ENCODE results near the gene AKR1E2. TPM values are rescaled to one million over a fixed set of nuclear protein-coding genes. Genes with fewer than 3 reads are reported as not detected.
"Not testable (repeated sequence)": the region's sequence is repeated elsewhere in the genome, so short reads cannot be mapped to it uniquely, and the experiment has no call there.

The AKR1E2 gene
- total RNA-seq, 8 experiments from 2014 or later, result 3.0 to 19.0 (median 5.1) TPM

GRCh38 chr10:4801405-4801804, 24.6 kb upstream of the AKR1E2 start:
- Histone ChIP-seq H3K27ac (no peak overlapping the region), H3K4me3 (no peak overlapping the region), H3K4me1 (replicated peaks in 1 of 2) (no peaks in the 10 kb centered on the region)
- in situ Hi-C loops (cut with MboI; ENCODE audit: low pct_unique_long_range_greater_than_20kb in 2 of 9, low sequenced_read_pairs in 9 of 9, unreplicated experiment in 9 of 9), result loop anchor here in 1 of 9 experiments (25.0 kb wide), 1 partner anchor 586 kb away; no protein-coding TSS in a partner anchor
- 57 to 100% (median 85%) methylated on average over 1 to 3 of the region's 3 CpGs; no CpG with 5 or more reads in 4 of the 10 experiments for WGBS, 10 experiments
- ATAC-seq (replicated peaks in 6 of 8), result no peak

DNA sequence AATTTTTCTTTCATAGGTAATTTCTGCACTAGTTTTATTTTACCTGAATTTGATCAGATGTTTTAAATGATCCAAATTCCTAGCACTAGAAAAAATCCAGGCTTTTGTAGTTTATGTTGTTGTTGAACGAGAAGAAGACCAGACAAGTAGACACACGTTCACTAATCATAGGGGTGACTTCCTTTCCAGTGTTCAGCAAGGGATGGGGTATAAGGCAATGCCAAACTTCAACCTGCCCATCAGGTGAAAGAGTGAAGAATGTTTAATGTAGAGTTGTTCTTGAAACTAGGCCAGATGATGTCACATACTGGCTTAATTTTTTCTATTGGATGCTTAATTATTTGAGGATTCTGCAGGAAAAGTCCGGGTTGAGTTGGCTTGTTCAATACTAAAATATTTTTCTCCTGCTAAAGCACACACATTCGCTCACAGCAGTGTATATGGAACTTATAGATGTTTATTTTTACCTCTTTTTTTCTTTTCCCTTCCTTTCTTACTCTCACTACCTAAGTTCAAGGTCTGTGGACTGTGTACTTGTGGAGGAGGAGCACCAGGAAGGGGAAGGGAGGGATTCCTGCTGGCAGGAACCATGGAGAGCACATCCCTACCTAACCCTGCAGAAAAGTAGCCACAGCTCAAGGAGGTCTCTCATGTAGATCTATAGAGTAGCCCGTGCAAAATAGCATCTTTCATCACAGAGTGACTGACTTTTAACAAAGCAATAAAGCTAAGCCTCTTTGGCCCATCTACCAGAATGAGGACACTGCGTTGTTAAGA, 23.1 kb upstream of the AKR1E2 start:
- 66 to 100% (median 83%) methylated on average over 2 to 6 of the region's 6 CpGs for WGBS, 10 experiments
- no peaks in the 10 kb centered on the region for H3K4me1 ChIP-seq (replicated peaks in 1 of 2)
- ATAC-seq (replicated peaks in 6 of 8), result no peak
- H3K27ac ChIP-seq, result no peak overlapping the region
- no peak overlapping the region for H3K4me3 ChIP-seq
- in situ Hi-C loops (cut with MboI; ENCODE audit: low pct_unique_long_range_greater_than_20kb in 2 of 9, low sequenced_read_pairs in 9 of 9, unreplicated experiment in 9 of 9), result loop anchor here in 1 of 9 experiments (25.0 kb wide), 1 partner anchor 584 kb away; no protein-coding TSS in a partner anchor

GRCh38 chr10:4803822-4804221, 22.2 kb upstream of the AKR1E2 start:
- WGBS, 10 experiments, result 17 to 100% (median 47%) methylated on average over 1 to 2 of the region's 2 CpGs; no CpG with 5 or more reads in 4 of the 10 experiments
- no peak for ATAC-seq (replicated peaks in 6 of 8)
- Histone ChIP-seq H3K4me1 (replicated peaks in 1 of 2) (no peaks in the 10 kb centered on the region), H3K4me3 (no peak overlapping the region), H3K27ac (no peak overlapping the region)
- in situ Hi-C loops (cut with MboI; ENCODE audit: low pct_unique_long_range_greater_than_20kb in 2 of 9, low sequenced_read_pairs in 9 of 9, unreplicated experiment in 9 of 9), result loop anchor here in 1 of 9 experiments (25.0 kb wide), 1 partner anchor 583 kb away; no protein-coding TSS in a partner anchor

DNA sequence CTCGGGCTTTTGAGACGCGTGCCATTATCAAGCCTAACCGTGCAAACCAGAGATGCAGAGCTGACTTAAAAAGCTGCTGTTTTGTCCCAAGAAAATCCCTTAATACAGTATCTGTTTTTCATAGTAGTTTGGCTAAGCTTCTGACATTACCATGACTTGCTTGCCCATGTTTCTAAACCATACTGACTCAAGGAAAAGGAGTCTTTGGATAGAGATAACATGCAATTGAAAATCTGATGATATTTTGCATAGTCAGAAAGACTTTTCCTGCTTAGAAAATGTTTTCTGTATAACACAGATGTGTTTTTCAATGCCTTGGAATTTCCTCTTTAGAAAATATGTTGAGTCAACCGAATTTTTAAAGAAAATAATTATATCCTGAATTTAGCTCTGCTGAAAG, 21.5 kb upstream of the AKR1E2 start:
- WGBS, 10 experiments, result 0 to 84% (median 9%) methylated on average over 1 to 5 of the region's 5 CpGs; no CpG with 5 or more reads in 1 of the 10 experiments
- ATAC-seq (replicated peaks in 6 of 8), result no peak
- H3K4me3 ChIP-seq, result no peak overlapping the region
- no peaks in the 10 kb centered on the region for H3K4me1 ChIP-seq (replicated peaks in 1 of 2)
- no peak overlapping the region for H3K27ac ChIP-seq
- in situ Hi-C loops (cut with MboI; ENCODE audit: low pct_unique_long_range_greater_than_20kb in 2 of 9, low sequenced_read_pairs in 9 of 9, unreplicated experiment in 9 of 9), result loop anchor here in 1 of 9 experiments (25.0 kb wide), 1 partner anchor 583 kb away; no protein-coding TSS in a partner anchor

DNA sequence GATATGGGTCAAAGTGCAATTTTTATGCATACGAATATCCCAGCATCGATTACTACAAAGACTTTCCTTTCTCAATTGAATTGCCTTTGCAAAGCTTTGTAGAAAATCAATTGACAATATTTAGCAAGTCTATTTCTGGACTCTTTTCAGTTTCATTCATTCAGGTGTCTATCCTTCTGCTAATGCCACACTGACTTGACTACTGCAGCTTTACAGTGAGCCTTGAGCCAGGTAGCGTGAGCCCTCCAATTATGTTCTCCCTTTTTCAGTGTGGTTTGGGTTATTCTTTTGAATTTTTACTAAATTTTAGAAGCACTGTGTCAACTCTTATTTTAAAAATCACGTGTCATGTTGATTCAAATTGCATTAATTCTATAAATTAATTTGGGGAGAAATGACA, 19.5 kb upstream of the AKR1E2 start:
- H3K4me1 ChIP-seq (replicated peaks in 1 of 2), result no peaks in the 10 kb centered on the region
- in situ Hi-C loops (cut with MboI; ENCODE audit: low pct_unique_long_range_greater_than_20kb in 2 of 9, low sequenced_read_pairs in 9 of 9, unreplicated experiment in 9 of 9), result loop anchor here in 1 of 9 experiments (25.0 kb wide), 1 partner anchor 581 kb away; no protein-coding TSS in a partner anchor
- no peak overlapping the region for H3K27ac ChIP-seq
- no peak for ATAC-seq (replicated peaks in 6 of 8)
- 69 to 100% (median 77%) methylated on average over 2 to 4 of the region's 4 CpGs; no CpG with 5 or more reads in 1 of the 10 experiments for WGBS, 10 experiments
- no peak overlapping the region for H3K4me3 ChIP-seq

DNA sequence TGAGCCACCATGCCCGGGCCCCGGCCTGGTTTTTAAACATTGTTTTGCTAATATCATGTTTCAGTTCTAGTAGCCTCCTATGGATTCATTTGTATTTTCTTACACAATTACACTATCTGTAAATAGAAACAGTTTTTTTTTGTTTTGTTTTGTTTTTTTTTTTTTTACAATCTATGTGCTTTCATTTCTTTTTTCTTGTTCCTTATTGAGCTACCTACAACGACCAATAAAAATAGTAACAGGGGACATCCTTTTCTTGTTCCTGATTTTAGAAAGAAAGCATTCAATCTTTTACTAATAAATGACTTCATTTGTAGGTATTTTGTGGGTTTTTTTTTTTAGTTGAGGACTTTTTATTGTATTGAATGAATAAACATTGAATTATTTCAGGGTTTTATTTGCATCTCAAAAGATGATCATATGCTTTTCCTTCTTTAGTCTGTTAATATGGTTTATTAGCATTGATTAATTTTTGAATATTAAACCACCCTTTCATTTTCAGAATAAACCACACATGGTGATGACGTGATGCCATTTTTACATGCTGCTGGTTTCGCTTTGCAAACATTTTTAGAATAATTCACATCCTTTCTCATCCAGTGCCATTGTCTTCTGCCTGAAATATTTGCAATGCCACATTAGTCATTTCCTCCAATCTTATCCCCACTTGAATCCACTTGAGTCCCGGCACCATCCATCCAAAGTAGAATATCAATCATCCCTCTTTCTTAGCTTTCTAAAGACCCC, 18.1 kb upstream of the AKR1E2 start:
- peaks cover 0 to under 1% of the 10 kb centered on the region in 2 donors for H3K4me1 ChIP-seq (replicated peaks in 1 of 2)
- in situ Hi-C loops (cut with MboI; ENCODE audit: low pct_unique_long_range_greater_than_20kb in 2 of 9, low sequenced_read_pairs in 9 of 9, unreplicated experiment in 9 of 9), result loop anchor here in 1 of 9 experiments (25.0 kb wide), 1 partner anchor 579 kb away; no protein-coding TSS in a partner anchor
- WGBS, 10 experiments, result 8 to 86% (median 37%) methylated on average over 1 to 6 of the region's 6 CpGs
- peak in 2 of 8 experiments; percentile 49 to 68 for ATAC-seq (replicated peaks in 6 of 8)
- no peak overlapping the region for H3K4me3 ChIP-seq
- H3K27ac ChIP-seq, result no peak overlapping the region

- in situ Hi-C loops (cut with MboI; ENCODE audit: low pct_unique_long_range_greater_than_20kb in 2 of 9, low sequenced_read_pairs in 9 of 9, unreplicated experiment in 9 of 9), result loop anchor here in 1 of 9 experiments (25.0 kb wide), 1 partner anchor 578 kb away; no protein-coding TSS in a partner anchor
- Histone ChIP-seq H3K4me1 (replicated peaks in 1 of 2) (peaks cover 0 to 4% of the 10 kb centered on the region in 2 donors), H3K4me3 (no peak overlapping the region), H3K27ac (no peak overlapping the region)
- ATAC-seq (replicated peaks in 6 of 8), result no peak
- WGBS, 10 experiments, result 63 to 100% (median 87%) methylated on average over 1 to 4 of the region's 4 CpGs; no CpG with 5 or more reads in 3 of the 10 experiments
Measured at GRCh38 chr10:4809156-4809555, 16.9 kb upstream of the AKR1E2 start.

- ATAC-seq (replicated peaks in 6 of 8), result peak in 1 of 8 experiments; percentile 25
- 50 to 100% (median 74%) methylated on average over 1 to 9 of the region's 9 CpGs; no CpG with 5 or more reads in 1 of the 10 experiments for WGBS, 10 experiments
- Histone ChIP-seq H3K4me1 (replicated peaks in 1 of 2) (peaks cover 0 to 4% of the 10 kb centered on the region in 2 donors), H3K4me3 (no peak overlapping the region), H3K27ac (no peak overlapping the region)
- in situ Hi-C loops (cut with MboI; ENCODE audit: low pct_unique_long_range_greater_than_20kb in 2 of 9, low sequenced_read_pairs in 9 of 9, unreplicated experiment in 9 of 9), result loop anchor here in 1 of 9 experiments (10.0 to 25.0 kb wide), 2 partner anchors 577 to 625 kb away; no protein-coding TSS in a partner anchor
Measured at GRCh38 chr10:4810092-4810491, 15.9 kb upstream of the AKR1E2 start.

DNA sequence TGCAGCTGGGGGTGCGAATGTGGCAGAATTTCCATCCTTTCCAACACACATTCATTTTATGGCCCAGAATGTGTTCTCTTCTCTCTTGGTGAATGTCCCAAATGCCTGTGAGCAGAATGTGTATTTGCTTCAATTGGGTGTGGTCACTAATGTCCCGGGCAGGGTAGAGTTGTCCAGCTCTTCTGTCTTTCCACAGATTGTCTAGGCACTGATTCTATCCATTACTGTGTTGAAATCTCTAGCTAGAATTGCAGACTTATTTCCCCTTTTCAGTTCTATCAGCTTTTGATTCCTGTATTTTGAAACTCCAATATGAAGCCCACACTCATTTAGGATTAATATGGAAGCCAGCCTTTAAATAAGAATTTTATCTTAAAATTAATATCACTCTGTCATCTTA, 14.0 kb upstream of the AKR1E2 start:
- peak in 3 of 8 experiments; percentile 32 to 53 (median 46) for ATAC-seq (replicated peaks in 6 of 8)
- Histone ChIP-seq H3K4me1 (replicated peaks in 1 of 2) (peaks cover 0 to 4% of the 10 kb centered on the region in 2 donors), H3K4me3 (no peak overlapping the region), H3K27ac (no peak overlapping the region)
- in situ Hi-C loops (cut with MboI; ENCODE audit: low pct_unique_long_range_greater_than_20kb in 2 of 9, low sequenced_read_pairs in 9 of 9, unreplicated experiment in 9 of 9), result loop anchor here in 1 of 9 experiments (10.0 to 25.0 kb wide), 2 partner anchors 575 to 623 kb away; no protein-coding TSS in a partner anchor
- WGBS, 10 experiments, result 0 to 100% (median 65%) methylated on average over 1 to 2 of the region's 2 CpGs; no CpG with 5 or more reads in 2 of the 10 experiments

DNA sequence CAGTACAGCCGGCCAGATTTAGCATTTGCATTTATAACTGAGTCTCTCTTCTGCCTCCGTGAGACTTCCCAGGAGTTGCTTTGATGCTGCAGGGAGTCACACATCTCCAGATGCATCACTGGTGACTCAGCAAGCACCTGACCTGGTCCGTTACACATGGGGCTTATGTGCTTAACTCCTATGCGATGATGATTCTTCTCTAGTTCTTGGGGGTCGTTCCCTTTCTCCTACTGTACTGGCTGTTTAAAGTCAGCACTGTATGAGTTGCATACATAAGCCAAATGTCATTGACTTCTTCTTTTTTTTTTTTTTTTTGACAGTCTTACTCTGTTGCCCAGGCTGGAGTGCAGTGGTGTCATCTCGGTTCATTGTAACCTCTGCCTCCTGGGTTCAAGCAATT, 13.0 kb upstream of the AKR1E2 start:
- WGBS, 10 experiments, result 25 to 100% (median 48%) methylated on average over 1 to 6 of the region's 6 CpGs; no CpG with 5 or more reads in 3 of the 10 experiments
- H3K4me1 ChIP-seq (replicated peaks in 1 of 2), result peaks cover 0 to 4% of the 10 kb centered on the region in 2 donors
- ATAC-seq (replicated peaks in 6 of 8), result peak; percentile 59 to 97 (median 92)
- no peak overlapping the region for H3K4me3 ChIP-seq
- H3K27ac ChIP-seq, result no peak overlapping the region
- in situ Hi-C loops (cut with MboI; ENCODE audit: low pct_unique_long_range_greater_than_20kb in 2 of 9, low sequenced_read_pairs in 9 of 9, unreplicated experiment in 9 of 9), result loop anchor here in 1 of 9 experiments (10.0 to 25.0 kb wide), 2 partner anchors 574 to 622 kb away; no protein-coding TSS in a partner anchor

- no peak overlapping the region for H3K4me3 ChIP-seq
- in situ Hi-C loops (cut with MboI; ENCODE audit: low pct_unique_long_range_greater_than_20kb in 2 of 9, low sequenced_read_pairs in 9 of 9, unreplicated experiment in 9 of 9), result loop anchor here in 1 of 9 experiments (10.0 to 25.0 kb wide), 2 partner anchors 574 to 621 kb away; no protein-coding TSS in a partner anchor
- no peak for ATAC-seq (replicated peaks in 6 of 8)
- H3K4me1 ChIP-seq (replicated peaks in 1 of 2), result peaks cover 0 to 4% of the 10 kb centered on the region in 2 donors
- 0 to 90% (median 77%) methylated on average over 1 to 5 of the region's 5 CpGs; no CpG with 5 or more reads in 2 of the 10 experiments for WGBS, 10 experiments
- H3K27ac ChIP-seq, result no peak overlapping the region
Measured at GRCh38 chr10:4813496-4813895, 12.5 kb upstream of the AKR1E2 start.

GRCh38 chr10:4815646-4816180, 10.3 kb upstream of the AKR1E2 start:
- WGBS, 10 experiments, result 0% methylated on average over 1 of the region's 11 CpGs; no CpG with 5 or more reads in 8 of the 10 experiments
- not testable (repeated sequence) for H3K4me3 ChIP-seq; H3K4me1 ChIP-seq (replicated peaks in 1 of 2); ATAC-seq (replicated peaks in 6 of 8); H3K27ac ChIP-seq
- in situ Hi-C loops (cut with MboI; ENCODE audit: low pct_unique_long_range_greater_than_20kb in 2 of 9, low sequenced_read_pairs in 9 of 9, unreplicated experiment in 9 of 9), result loop anchor here in 1 of 9 experiments (10.0 to 25.0 kb wide), 2 partner anchors 572 to 619 kb away; no protein-coding TSS in a partner anchor
